HG02981 (cell line): ENCODE measurements around the gene PLBD2.

ENCODE experiments used
- ATAC-seq: cut with Tn5 transposase; IDR thresholded peaks from one replicate; pipeline ENCODE4 v1.9.1; 2021; ENCODE audit warnings: mild to moderate bottlenecking, moderate library complexity; ENCODE audit not compliant: unreplicated experiment

Gene PLBD2

DNA sequence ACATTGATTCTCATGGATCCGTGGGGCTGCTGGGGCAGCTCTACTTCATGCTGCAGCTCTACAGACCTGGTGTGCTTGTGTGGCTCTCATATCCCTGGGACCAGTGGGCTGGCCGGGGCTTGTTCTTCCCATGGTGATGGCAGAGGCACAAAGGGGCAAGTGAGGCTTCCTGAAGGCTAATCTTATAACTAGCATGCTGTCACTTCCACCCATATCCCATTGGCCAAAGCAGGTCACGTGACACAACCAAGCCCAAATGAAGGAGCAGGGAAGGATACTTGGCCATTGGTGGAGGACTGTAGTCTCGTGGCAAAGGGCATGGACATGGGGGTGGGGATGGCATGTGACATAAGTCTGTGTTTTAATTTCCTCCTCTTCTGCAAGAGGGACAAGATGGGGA lies 9.9 kb downstream of the PLBD2 start:
- no peak for ATAC-seq

DNA sequence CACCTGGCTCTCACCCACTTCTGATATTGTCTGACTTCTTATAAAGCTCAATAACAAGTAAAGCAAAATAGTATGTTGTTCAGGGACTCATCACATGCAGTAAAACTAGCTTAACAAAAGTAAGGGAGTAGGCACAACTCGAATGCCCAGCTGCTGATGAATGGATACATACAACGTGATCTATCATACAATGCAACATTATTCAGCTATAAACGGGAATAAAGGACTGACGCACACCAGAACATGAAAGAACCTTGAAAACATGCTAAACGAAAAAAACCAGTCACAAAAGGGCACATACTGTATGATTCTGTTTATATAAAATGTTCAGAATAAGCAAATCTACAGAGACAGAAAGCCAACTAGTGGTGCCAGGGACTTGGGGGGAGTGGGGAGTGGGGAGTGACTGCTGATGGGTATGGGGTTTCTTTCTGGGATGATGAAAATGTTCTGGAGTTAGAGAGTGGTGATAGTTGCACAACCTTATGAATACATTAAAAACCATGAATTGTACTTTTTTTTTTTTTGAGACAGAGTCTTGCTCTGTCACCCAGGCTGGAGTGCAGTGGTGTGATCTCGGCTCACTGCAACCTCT lies 11.1 kb downstream of the PLBD2 start:
- no peak for ATAC-seq

DNA sequence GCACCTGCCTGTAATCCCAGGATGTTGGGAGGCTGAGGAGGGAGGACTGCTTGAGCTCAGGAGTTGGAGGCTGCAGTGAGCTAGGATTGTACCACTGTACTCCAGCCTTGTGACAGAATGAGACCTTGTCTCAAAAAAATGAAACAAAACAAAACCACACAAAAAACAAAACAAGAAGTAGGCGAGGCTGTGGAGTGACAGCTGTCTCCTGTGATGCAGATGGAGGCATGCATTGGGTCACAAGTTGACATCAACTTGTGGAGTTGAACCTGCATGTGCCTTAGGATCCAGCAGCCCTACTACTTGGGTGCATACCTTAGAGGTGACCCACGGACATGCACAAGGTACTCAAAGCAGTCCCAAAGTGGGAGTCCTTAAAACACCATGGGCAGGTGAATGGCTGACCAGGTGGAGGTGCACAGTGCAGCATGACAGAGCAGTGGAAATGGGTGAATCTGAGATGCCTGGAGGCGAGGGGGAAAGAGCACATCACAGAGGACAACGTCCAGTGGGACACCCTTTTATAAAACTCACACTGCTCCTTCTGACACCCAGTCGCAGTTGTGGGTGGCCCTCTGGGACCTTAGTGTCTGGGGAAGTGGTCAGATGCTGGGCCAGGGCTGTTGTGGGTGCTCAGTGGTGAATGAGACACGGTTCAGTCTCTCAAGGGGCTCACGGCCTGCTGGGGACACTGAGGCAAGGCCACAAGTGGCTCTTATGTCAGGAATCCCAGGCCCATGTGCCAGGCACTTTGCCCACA lies 12.7 kb downstream of the PLBD2 start:
- ATAC-seq: no peak

DNA sequence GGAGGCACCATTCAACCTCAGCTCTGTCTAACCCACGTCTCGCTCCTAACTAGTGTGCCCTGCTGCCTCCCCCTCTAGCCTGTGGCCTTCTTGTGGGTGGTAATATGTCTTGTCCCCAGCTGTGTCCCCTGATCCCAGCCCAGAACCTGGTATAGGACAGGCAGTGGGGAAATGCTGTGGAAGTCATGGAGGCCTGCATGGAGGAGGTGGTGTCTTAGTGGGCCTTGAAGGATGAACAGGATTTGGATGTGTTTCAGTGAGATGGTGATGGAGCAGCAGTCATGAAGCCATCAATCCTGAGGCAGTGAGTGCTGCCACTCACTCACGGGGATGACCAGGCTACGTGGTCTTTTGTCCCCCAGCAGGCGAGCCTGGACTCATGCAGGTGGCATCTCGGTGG lies 13.4 kb downstream of the PLBD2 start:
- ATAC-seq: no peak

DNA sequence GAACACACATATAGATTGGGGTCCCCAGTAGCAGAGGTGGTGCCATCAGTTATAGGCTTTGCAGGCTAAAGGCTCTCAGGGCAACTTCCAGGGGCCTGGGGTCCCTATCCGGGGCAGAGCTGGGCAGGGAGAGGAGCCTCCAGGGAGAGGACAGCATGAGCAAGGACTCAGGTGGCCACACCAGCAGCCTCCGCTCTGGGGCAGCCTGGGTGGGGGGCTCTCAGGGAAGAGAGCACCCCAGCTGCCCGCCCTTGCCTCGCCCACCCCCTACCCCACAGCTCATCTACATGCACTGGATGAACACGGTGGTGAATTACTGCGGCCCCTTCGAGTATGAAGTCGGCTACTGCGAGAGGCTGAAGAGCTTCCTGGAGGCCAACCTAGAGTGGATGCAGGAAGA lies 14.0 kb downstream of the PLBD2 start:
- no peak for ATAC-seq

DNA sequence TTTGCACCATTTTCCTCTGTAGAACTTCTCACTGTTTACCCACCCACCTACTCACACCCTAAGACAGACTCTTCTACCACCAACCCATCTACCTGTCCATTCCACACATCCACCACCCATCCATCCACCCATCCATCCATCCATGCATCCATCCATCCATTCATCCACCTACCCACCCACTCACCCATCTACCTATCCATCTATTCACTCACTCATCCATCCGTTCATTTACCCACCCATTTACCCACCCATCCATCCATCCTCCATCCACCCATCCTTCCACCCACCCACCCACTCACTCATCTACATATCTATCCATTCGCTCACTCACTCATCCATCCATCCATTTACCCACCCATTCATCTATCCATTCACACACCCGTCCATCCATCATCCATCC lies 15.1 kb downstream of the PLBD2 start:
- no peak for ATAC-seq

DNA sequence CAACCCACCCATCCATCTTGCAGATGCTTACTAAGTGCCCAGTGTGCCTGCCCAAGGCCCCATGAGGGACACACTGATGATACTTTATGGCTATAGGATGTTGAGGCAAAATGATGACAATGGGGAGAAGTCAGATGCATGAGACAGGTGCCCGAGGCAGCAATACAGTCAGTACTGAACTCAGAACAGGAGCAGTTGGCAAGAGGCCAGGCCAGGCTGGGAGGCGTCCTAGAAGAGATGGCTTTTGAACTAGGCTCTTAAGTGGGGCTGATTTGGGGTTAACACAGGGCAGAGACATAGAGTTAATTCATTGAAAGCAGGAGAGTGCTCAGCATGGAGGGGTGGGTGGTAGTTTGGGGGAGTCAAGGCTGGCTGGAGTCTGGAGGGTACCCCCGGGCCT lies 15.6 kb downstream of the PLBD2 start:
- ATAC-seq: no peak

DNA sequence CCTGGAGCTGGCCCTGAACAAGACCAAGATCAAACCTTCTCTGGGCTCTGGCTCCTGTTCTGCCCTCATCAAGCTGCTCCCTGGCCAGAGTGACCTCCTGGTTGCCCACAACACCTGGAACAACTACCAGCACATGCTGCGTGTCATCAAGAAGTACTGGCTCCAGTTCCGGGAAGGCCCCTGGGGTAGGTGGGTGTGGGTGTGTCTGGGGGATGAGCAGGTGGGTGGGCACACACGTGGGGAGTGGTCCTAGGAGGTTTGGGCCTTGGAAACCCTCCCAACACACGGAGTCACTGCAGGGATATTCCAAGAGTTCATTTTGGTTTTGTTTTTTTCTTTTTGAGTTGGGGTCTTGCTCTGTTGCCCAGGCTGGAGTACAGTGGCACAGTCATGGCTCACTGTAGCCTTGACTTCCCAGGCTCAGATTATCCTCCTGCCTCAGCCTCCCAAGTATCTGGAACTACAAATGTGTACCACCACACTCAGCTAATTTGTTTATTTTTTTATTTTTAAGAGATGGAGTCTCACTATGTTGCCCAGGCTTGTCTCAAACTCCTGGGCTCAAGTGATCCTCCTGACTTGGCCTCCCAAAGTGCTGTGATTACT lies 16.5 kb downstream of the PLBD2 start:
- no peak for ATAC-seq

DNA sequence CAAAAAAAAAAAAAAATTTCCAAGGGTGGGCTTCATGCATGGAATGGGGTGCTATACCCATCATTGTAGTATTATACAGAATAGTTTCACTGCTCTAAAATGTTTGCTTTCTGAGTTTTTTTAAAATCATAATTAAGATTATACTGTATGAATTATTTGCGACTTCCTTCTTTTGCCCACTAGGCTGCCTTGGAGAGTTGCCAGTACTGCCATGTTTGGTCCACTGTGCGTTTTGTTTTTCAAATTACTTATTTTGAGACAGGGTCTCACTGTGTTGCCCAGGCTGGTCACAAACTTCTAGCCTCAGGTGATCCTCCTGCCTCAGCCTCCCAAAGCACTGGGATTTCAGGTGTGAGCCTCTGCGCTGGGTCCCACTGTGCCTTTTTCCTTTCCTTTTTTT lies 19.9 kb downstream of the PLBD2 start:
- ATAC-seq: no peak

DNA sequence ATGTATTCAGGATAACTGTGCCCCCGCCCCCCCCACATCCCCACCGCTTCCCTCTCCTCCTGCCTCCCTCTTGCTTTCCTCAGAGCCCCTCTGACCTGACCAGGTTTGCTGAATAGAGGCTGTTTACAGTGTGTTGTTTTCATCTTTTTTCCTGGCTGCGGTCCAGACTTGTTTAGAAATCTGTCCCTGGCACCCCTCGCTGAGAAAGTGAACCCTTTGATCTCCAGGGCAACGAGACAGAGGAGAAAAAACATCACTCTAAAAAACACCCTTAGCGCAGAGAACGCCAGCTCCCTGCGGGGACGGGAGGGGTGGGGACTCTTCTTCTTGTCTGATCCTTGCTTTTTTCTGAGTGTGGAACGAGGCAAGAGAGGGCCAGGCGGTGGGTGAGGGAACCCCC lies 22.8 kb downstream of the PLBD2 start:
- no peak for ATAC-seq

DNA sequence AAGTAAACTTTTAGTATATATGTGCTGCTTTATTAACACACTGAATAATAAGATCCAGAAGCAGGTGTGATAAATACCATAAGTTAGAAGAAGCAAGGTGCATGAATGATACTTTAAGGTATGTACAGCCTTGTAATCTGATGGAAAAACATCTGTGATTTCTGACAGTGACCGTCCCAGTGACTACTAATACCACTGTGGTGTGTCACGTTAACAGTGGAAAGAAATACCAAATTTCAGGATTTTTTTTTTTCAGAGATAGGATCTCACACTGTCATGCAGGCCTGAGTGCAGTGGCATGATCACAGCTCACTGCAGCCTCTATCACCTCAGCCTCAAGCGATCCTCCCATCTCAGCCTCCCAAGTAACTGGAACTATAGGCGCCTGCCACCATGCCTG lies 23.8 kb downstream of the PLBD2 start:
- ATAC-seq: no peak

DNA sequence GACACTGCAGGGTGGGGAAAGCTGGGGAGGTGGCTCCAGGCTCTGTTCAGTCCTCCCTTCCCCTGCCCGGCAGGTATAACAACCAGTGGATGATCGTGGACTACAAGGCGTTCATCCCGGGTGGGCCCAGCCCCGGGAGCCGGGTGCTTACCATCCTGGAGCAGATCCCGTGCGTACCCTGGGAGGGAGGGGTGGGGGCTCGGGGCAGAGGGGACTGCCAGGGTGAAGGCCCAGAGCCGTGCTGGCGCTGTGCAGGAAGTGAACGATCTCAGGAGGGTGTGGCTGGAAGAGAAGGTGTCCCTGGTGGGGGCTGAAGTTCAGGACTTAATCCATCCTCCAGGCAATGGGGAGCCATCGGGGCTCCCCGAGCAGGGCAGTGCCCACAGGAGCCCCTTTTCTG lies 26.4 kb downstream of the PLBD2 start:
- no peak for ATAC-seq

DNA sequence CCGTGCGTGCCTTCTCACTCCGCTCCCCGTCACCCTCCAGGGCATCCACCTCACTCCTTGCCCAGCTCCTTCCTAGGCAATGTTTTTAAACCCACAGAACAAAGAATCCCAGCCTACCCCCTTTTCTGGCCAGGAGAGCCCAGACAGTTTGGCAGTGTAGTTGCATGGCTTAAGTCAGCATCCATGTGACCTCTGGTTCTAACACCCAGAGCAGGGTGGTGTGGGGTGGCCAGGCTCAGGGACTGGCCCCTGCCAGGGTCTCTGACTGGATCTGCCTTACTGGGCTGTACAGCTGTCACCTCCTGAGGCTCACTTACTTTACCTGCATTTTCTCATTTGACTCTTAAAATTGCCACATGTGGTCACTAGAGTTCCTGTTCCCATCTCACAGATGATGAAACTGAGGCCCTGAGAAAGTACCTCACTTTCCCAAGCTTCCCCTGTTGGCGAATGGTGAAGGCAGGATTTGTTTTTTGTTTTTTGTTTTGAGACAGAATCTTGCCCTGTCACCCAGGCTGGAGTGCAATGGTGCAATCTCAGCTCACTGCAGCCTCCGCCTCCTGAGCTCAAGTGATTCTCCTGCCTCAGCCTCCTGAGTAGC lies 27.0 kb downstream of the PLBD2 start:
- no peak for ATAC-seq

DNA sequence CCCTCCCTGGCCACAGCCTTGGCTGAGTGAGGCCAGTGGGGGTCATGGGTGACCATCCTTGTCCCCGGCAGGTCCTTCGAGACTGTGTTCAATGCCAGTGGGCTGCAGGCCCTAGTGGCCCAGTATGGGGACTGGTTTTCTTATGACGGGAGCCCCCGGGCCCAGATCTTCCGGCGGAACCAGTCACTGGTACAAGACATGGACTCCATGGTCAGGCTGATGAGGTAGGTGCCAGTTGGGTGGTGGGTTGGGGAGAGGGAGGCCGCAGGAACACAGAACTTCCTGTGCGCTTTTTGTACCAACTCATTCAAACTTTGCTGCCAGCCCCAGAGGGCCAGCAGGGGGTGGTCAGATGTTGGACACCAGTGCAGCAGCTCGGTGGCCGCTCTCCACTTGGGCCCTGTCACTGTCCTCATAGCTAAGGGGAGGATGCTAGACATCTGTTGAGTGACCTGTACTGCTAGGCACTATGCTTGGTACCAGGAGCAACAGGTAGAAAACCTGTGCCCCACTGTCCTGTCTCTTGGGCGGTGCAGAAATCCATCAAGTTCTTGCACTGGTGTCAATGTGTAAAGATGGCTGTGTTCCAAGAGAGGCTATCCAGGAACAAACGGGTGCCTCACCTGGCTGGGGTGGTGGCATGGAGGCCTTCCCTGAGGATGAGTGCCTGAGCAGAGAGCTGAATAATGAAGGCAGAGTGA lies 28.6 kb downstream of the PLBD2 start:
- ATAC-seq: no peak

DNA sequence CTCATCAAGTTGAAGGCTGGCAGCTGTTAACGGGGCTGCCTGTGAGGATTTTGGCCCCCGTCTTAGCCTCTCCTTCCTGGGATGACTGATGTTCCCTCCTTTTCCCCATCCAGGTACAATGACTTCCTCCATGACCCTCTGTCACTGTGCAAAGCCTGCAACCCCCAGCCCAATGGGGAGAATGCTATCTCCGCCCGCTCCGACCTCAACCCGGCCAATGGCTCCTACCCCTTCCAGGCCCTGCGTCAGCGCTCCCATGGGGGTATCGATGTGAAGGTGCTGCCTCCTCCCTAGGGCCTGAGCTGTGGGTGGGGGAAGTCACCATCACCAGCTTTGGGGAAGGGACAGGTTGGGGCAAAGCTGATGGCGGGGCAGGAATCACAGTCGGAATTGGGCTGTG lies 29.2 kb downstream of the PLBD2 start:
- no peak for ATAC-seq

DNA sequence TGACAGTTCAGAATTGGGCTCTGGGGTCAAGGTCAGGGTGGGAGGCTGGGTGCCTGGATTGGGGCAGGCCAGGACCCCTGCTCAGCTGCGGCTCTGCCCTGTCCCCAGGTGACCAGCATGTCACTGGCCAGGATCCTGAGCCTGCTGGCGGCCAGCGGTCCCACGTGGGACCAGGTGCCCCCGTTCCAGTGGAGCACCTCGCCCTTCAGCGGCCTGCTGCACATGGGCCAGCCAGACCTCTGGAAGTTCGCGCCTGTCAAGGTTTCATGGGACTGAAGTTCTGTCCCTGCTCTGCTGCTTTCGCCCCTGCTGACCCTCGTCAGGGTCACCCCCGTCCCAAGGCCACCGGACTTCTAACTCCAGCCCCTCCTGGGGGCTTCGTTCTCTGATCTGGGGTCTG lies 30.0 kb downstream of the PLBD2 start:
- no peak for ATAC-seq

DNA sequence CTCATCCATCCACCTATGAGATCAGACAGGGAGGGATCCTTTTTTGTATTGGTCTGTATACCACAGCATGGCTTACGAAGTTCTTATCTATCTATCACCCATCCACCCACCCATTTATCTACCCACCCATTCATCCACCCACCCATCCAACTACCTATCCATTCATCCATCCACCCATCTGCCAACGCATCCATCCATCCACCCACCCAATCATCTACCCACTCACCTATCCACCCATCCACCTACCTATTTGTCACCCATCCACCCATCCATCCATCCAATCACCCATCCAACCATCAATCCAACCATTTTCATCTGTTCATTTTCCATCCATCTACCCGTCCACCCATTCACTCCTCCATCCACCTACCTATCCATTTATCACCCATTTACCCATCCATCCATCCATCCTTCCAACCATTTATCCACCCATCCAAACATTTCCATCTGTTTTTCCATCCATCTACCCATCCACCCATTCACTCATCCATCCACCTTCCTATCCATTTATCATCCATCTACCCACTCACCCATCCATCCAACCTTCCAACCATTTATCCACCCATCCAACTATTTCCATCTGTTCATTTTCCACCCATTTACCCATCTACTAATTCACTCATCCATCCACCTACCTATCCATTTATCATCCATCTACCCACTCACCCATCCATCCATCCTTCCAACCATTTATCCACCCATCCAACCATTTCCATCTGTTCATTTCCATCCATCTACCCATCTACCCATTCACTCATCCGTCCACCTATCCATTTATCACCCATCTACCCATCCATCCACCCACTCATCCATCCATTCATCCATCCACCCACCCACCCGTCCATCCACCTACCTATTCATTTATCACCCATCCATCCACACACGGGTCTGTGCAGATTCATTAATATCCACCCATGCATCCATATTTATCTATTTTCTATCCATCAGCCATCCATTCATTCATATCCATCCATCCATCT lies 32.0 kb downstream of the PLBD2 start:
- ATAC-seq: no peak

DNA sequence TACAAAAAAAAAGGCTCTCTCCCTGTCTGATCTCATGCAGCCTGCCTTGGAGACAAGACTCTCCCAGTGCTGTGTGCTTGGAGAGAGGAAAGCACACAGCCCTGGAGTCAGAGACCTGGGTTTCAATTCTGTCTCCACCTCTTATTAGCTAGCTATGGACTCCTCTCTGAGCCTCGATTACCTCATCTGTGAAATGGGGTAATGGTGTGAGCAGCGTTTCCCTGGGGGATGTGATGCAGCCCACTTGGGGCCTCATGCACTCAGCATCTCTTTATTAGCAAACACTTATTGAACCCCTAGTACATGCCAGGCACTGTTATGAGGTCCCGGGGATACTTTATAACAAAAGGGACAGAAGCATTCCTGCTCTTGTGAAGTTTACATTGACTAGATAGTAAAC lies 32.8 kb downstream of the PLBD2 start:
- no peak for ATAC-seq

DNA sequence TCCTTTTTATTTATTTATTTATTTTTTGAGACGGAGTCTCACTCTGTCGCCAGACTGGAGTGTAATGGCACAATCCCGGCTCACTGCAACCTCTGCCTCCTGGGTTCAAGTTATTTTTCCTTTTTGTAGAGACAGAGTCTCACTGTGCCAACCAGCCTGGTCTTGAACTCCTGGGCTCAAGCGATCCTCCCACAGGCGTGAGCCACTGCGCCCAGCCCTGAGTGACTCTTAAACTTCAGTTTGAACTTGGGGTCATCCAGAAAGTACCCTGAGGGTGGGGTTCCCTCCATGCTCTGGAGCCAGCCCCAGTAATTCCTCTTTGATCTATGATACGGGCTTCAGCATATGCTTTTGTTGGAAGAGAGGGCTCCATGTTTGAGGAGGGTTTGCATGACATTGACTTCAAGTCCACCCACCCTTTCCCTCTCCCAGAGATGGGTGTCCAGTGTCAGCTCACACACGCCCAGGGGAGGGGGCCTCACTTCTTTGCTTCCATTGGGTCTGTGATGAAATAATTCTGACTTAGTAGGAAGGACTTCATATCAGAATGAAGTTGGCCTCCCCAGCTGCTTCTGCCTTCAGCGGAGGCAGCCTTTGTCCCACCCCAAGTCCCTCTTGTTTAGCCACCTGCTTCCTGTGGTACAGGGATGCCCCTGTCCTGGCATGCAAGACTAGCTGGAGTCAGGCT lies 33.4 kb downstream of the PLBD2 start:
- ATAC-seq: no peak

DNA sequence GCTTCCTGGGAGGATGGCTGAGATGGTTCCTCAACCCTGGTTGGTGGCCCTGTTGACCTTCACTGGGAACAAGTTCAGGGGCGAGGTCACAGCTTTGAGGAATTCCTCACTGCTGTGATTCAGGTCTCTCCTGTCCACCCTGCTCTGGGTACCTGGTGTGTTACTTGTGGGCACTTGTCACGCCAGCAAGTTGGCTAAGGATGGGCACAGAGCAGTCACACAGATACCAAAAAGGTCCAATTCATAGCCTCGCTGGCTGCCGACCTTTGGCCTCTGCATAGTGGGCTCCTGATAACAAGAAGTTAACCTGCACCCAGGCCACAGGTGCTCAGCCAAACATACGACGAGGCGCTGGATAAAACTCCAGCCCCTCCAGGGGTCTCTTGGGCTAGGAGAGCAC lies 34.1 kb downstream of the PLBD2 start:
- no peak for ATAC-seq
